ENCODE measurements around the gene LDLRAP1.

Gene LDLRAP1

GRCh38 chr1:25544243-25544764 is 898 bp downstream of the LDLRAP1 start:
- DNase-seq, result no peak

- no peak for DNase-seq
Measured at GRCh38 chr1:25544819-25545218, 1.4 kb downstream of the LDLRAP1 start.

- DNase-seq, result no peak
Measured at GRCh38 chr1:25545767-25546166, 2.4 kb downstream of the LDLRAP1 start.

- no peak for DNase-seq
Measured at GRCh38 chr1:25546193-25546592, 2.8 kb downstream of the LDLRAP1 start.

- DNase-seq, result no peak
Measured at GRCh38 chr1:25548601-25549000, 5.2 kb downstream of the LDLRAP1 start.

GRCh38 chr1:25549273-25550154 is 6.1 kb downstream of the LDLRAP1 start:
- peak; percentile 55 for DNase-seq

GRCh38 chr1:25550155-25550506 is 6.7 kb downstream of the LDLRAP1 start:
- no peak for DNase-seq

GRCh38 chr1:25550683-25551310 is 7.4 kb downstream of the LDLRAP1 start:
- no peak for DNase-seq

GRCh38 chr1:25553749-25554429 is 10.5 kb downstream of the LDLRAP1 start:
- no peak for DNase-seq

- DNase-seq, result no peak
Measured at GRCh38 chr1:25554430-25554780, 11.0 kb downstream of the LDLRAP1 start.

GRCh38 chr1:25554886-25555752 is 11.7 kb downstream of the LDLRAP1 start:
- DNase-seq, result no peak

- DNase-seq, result no peak
Measured at GRCh38 chr1:25555753-25556092, 12.3 kb downstream of the LDLRAP1 start.

- no peak for DNase-seq
Measured at GRCh38 chr1:25556132-25556670, 12.8 kb downstream of the LDLRAP1 start.

GRCh38 chr1:25556791-25557476 is 13.5 kb downstream of the LDLRAP1 start:
- peak; percentile 28 for DNase-seq

- DNase-seq, result no peak
Measured at GRCh38 chr1:25557543-25557942, 14.1 kb downstream of the LDLRAP1 start.

- no peak for DNase-seq
Measured at GRCh38 chr1:25559031-25559430, 15.6 kb downstream of the LDLRAP1 start.

- DNase-seq, result no peak
Measured at GRCh38 chr1:25560001-25560400, 16.6 kb downstream of the LDLRAP1 start.

- DNase-seq, result no peak
Measured at GRCh38 chr1:25560788-25561187, 17.4 kb downstream of the LDLRAP1 start.

- no peak for DNase-seq
Measured at GRCh38 chr1:25561421-25562100, 18.2 kb downstream of the LDLRAP1 start.

GRCh38 chr1:25562101-25562927 is 18.9 kb downstream of the LDLRAP1 start:
- DNase-seq, result no peak

- no peak for DNase-seq
Measured at GRCh38 chr1:25562928-25563283, 19.5 kb downstream of the LDLRAP1 start.
